Progenitor cell of endocrine pancreas (in vitro differentiated cells): ENCODE results near the gene PTPRQ. TPM values are rescaled to one million over a fixed set of nuclear protein-coding genes. Genes with fewer than 3 reads are reported as not detected.

Experiments used
- DNase-seq: peaks from one replicate; pipeline ENCODE4 v3.0.0; 2021; ENCODE audit warnings: low spot score; ENCODE audit not compliant: unreplicated experiment
- H3K27ac Mint-ChIP-seq: 2 replicates; pipeline ENCODE4 v1.8.0; 2021; ENCODE audit warnings: mild to moderate bottlenecking, moderate library complexity, mixed read lengths
- H3K27me3 Mint-ChIP-seq: 2 replicates; pipeline ENCODE4 v1.8.0; 2021; ENCODE audit warnings: mixed read lengths
- H3K36me3 Mint-ChIP-seq: 2 replicates; pipeline ENCODE4 v1.8.0; 2022; ENCODE audit warnings: mixed read lengths; ENCODE audit not compliant: insufficient read depth
- H3K4me1 Mint-ChIP-seq: 2 replicates; pipeline ENCODE4 v1.8.0; 2021; ENCODE audit warnings: low read depth, mixed read lengths
- H3K4me3 Mint-ChIP-seq: 2 replicates; pipeline ENCODE4 v1.8.0; 2021; ENCODE audit warnings: low read depth, mild to moderate bottlenecking, moderate library complexity, mixed read lengths
- H3K9me3 Mint-ChIP-seq: 2 replicates; pipeline ENCODE4 v1.8.0; 2021; ENCODE audit warnings: low read depth, mixed read lengths
- CTCF ChIP-seq: fragments of 200-600 bp; sonication (generic); IDR thresholded peaks from one replicate; pipeline ENCODE4 v1.5.0; 2021; ENCODE audit warnings: antibody characterized with exemption, mild to moderate bottlenecking; ENCODE audit not compliant: unreplicated experiment
- total RNA-seq: library from RNA; stranded (reverse); gene quantifications from 2 replicates; pipeline ENCODE4 v1.2.1, GENCODE V29; 2021

The PTPRQ gene
- total RNA-seq, 1 donor from 2014 or later, result 0.19 TPM

GRCh38 chr12:80419644-80420043 lies 24.4 kb upstream of the PTPRQ start:
- Mint-ChIP-seq H3K36me3 (no peaks in the 10 kb centered on the region), H3K27ac (no peak overlapping the region), H3K27me3 (no peaks in the 10 kb centered on the region), H3K9me3 (no peaks in the 10 kb centered on the region), H3K4me3 (no peak overlapping the region), H3K4me1 (peaks cover 4% of the 10 kb centered on the region)
- TF ChIP-seq CTCF, result no peak
- DNase-seq, result no peak

GRCh38 chr12:80420075-80420474 lies 24.0 kb upstream of the PTPRQ start:
- H3K27ac Mint-ChIP-seq, result no peak overlapping the region
- H3K4me3 Mint-ChIP-seq, result no peak overlapping the region
- H3K27me3 Mint-ChIP-seq, result no peaks in the 10 kb centered on the region
- no peak for TF ChIP-seq CTCF
- no peaks in the 10 kb centered on the region for H3K36me3 Mint-ChIP-seq
- H3K4me1 Mint-ChIP-seq, result peaks cover 4% of the 10 kb centered on the region
- no peaks in the 10 kb centered on the region for H3K9me3 Mint-ChIP-seq
- no peak for DNase-seq

GRCh38 chr12:80422550-80422949 lies 21.5 kb upstream of the PTPRQ start:
- no peaks in the 10 kb centered on the region for H3K27me3 Mint-ChIP-seq
- no peak for DNase-seq
- no peaks in the 10 kb centered on the region for H3K36me3 Mint-ChIP-seq
- H3K4me3 Mint-ChIP-seq, result no peak overlapping the region
- peaks cover 4% of the 10 kb centered on the region for H3K4me1 Mint-ChIP-seq
- no peak for TF ChIP-seq CTCF
- no peaks in the 10 kb centered on the region for H3K9me3 Mint-ChIP-seq
- no peak overlapping the region for H3K27ac Mint-ChIP-seq

- no peak overlapping the region for H3K27ac Mint-ChIP-seq
- DNase-seq, result no peak
- H3K27me3 Mint-ChIP-seq, result no peaks in the 10 kb centered on the region
- no peaks in the 10 kb centered on the region for H3K4me1 Mint-ChIP-seq
- no peaks in the 10 kb centered on the region for H3K36me3 Mint-ChIP-seq
- TF ChIP-seq CTCF, result no peak
- H3K9me3 Mint-ChIP-seq, result peaks cover 3% of the 10 kb centered on the region
- H3K4me3 Mint-ChIP-seq, result no peak overlapping the region
Observed at GRCh38 chr12:80432061-80432460, 12.0 kb upstream of the PTPRQ start.

GRCh38 chr12:80441921-80442320 lies 2.1 kb upstream of the PTPRQ start:
- no peak for TF ChIP-seq CTCF
- H3K4me3 Mint-ChIP-seq, result no peak overlapping the region
- H3K27me3 Mint-ChIP-seq, result no peaks in the 10 kb centered on the region
- H3K9me3 Mint-ChIP-seq, result peaks cover 7% of the 10 kb centered on the region
- H3K36me3 Mint-ChIP-seq, result peaks cover 1% of the 10 kb centered on the region
- H3K27ac Mint-ChIP-seq, result no peak overlapping the region
- H3K4me1 Mint-ChIP-seq, result peaks cover 13% of the 10 kb centered on the region
- no peak for DNase-seq
